Measurements from ENCODE around the gene AUP1. TPM values are rescaled to one million over a fixed set of nuclear protein-coding genes. Genes with fewer than 3 reads are reported as not detected.

Gene AUP1
- total RNA-seq, 1 donor from 2014 or later = 74.2 TPM

GRCh38 chr2:74556831-74557370 lies 27.4 kb upstream of the AUP1 start:
- no peak for ATAC-seq

GRCh38 chr2:74556159-74556558 lies 26.7 kb upstream of the AUP1 start:
- no peak for ATAC-seq

GRCh38 chr2:74555610-74556103 lies 26.2 kb upstream of the AUP1 start:
- ATAC-seq = no peak

GRCh38 chr2:74554820-74555531 lies 25.5 kb upstream of the AUP1 start:
- peak; percentile 41 for ATAC-seq

- peak; percentile 58 for ATAC-seq
These were observed 24.6 kb upstream of the AUP1 start, which contains the start of the genes DOK1 and LOXL3 for GRCh38 chr2:74553892-74554819. DOK1 (plus strand) TSS chr2:74554720; CDS start chr2:74554755, 35 bp downstream. LOXL3 (minus strand) TSS chr2:74553942; CDS start chr2:74552634, 1,308 bp downstream.

- ATAC-seq = no peak
These were observed 23.7 kb upstream of the AUP1 start for GRCh38 chr2:74552914-74553811.

GRCh38 chr2:74551942-74552913 lies 22.7 kb upstream of the AUP1 start:
- ATAC-seq = no peak

- no peak for ATAC-seq
These were observed 22.0 kb upstream of the AUP1 start for GRCh38 chr2:74551530-74551929.

GRCh38 chr2:74550231-74550630 lies 20.7 kb upstream of the AUP1 start:
- no peak for ATAC-seq

- ATAC-seq = peak; percentile 60
These were observed 19.7 kb upstream of the AUP1 start for GRCh38 chr2:74548900-74549826.

- ATAC-seq = no peak
These were observed 18.9 kb upstream of the AUP1 start for GRCh38 chr2:74548285-74548899.

- no peak for ATAC-seq
These were observed 16.5 kb upstream of the AUP1 start for GRCh38 chr2:74546004-74546403.

- ATAC-seq = no peak
These were observed 15.1 kb upstream of the AUP1 start for GRCh38 chr2:74544634-74545033.

GRCh38 chr2:74542978-74543377 lies 13.5 kb upstream of the AUP1 start:
- ATAC-seq = no peak

GRCh38 chr2:74540291-74540690 lies 10.8 kb upstream of the AUP1 start:
- ATAC-seq = no peak

GRCh38 chr2:74538881-74539339 lies 9.4 kb upstream of the AUP1 start:
- no peak for ATAC-seq

- no peak for ATAC-seq
These were observed 7.6 kb upstream of the AUP1 start for GRCh38 chr2:74537140-74537539.

- ATAC-seq = no peak
These were observed 6.9 kb upstream of the AUP1 start for GRCh38 chr2:74536166-74536950.

All from esophagus mucosa (tissue), 1 donor.